ENCODE measurements around the gene CSNK1D. TPM values are rescaled to one million over a fixed set of nuclear protein-coding genes. Genes with fewer than 3 reads are reported as not detected.
"Not testable (repeated sequence)": the region's sequence is repeated elsewhere in the genome, so short reads cannot be mapped to it uniquely, and the experiment has no call there.

CSNK1D gene
- total RNA-seq, 1 experiment from 2014 or later, result 157 TPM

DNA sequence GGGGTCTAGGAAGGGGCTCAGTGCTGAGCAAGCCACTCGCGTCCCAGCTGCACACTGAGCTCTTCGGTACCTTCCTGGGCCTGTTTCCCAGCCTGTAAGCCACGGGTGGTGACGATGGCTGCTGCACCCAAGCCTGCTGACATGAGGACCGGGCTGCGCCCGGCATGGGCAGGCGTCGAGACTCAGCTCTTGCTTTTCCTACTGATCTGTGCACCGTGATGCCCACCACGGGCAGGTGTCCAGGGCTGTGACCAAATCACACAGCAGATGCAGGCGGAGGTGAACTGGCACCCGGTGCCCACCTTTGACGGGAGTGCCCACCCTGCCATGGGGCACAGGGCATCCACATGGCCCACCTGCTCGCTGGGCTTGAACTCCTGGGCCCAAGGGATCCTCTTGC is 78.7 kb downstream of the CSNK1D start:
- Mint-ChIP-seq H3K4me3 (ENCODE audit: low read depth, unreplicated experiment) (no peak overlapping the region), H3K4me1 (ENCODE audit: low read depth, unreplicated experiment) (no peaks in the 10 kb centered on the region), H3K9me3 (ENCODE audit: low read depth, unreplicated experiment) (no peaks in the 10 kb centered on the region), H3K27me3 (ENCODE audit: unreplicated experiment) (no peaks in the 10 kb centered on the region), H3K36me3 (ENCODE audit: insufficient read depth, unreplicated experiment) (peaks cover 37% of the 10 kb centered on the region), H3K27ac (ENCODE audit: unreplicated experiment) (no peak overlapping the region)
- DNase-seq, result no peak
- TF ChIP-seq, protein P1, sequence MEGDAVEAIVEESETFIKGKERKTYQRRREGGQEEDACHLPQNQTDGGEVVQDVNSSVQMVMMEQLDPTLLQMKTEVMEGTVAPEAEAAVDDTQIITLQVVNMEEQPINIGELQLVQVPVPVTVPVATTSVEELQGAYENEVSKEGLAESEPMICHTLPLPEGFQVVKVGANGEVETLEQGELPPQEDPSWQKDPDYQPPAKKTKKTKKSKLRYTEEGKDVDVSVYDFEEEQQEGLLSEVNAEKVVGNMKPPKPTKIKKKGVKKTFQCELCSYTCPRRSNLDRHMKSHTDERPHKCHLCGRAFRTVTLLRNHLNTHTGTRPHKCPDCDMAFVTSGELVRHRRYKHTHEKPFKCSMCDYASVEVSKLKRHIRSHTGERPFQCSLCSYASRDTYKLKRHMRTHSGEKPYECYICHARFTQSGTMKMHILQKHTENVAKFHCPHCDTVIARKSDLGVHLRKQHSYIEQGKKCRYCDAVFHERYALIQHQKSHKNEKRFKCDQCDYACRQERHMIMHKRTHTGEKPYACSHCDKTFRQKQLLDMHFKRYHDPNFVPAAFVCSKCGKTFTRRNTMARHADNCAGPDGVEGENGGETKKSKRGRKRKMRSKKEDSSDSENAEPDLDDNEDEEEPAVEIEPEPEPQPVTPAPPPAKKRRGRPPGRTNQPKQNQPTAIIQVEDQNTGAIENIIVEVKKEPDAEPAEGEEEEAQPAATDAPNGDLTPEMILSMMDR (IDR thresholded peaks at IDR 0.05; ENCODE audit: unreplicated experiment), result no peak
- no TSS peak for BruUV-seq (replicated peaks)
- CTCF ChIA-PET, result no interaction called here
- intact Hi-C loops (cut with micrococcal nuclease; ENCODE audit: unreplicated experiment), result no loop called here

DNA sequence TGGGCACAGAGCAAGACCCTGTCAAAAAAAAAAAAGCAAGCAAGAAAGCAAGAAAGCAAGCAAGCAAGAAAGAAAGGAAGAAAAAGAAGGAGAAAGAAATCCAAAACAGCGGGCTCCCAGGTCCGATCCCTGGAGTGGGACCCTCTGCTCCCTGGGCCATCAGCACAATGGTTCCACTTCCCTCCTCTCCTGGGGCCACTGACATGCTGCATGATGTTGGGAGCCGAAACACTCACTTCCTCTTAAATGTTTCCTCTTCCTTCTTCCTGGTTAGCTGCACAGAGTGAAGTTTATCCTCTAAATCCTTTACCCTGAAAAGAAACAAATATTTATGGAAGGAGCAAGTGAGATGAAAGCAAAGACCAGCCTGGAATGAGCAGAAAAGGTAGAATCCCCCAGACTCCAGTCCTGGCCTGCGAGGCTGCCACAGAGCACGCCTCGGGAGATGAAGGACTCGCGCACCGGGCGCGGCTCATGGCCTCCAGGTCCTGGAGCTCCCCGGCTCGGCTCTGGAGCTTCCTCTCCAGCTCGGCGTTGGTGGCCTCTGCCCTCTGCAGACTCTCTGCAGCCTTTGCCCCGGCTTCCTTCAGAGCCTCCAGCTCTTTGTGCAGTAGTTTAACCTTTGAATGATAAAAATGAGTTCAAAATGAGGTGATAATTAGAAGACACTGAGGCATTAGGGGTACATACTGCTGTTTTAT is 79.8 kb downstream of the CSNK1D start:
- Mint-ChIP-seq H3K4me3 (ENCODE audit: low read depth, unreplicated experiment) (no peak overlapping the region), H3K27me3 (ENCODE audit: unreplicated experiment) (no peaks in the 10 kb centered on the region), H3K9me3 (ENCODE audit: low read depth, unreplicated experiment) (no peaks in the 10 kb centered on the region), H3K4me1 (ENCODE audit: low read depth, unreplicated experiment) (no peaks in the 10 kb centered on the region), H3K27ac (ENCODE audit: unreplicated experiment) (no peak overlapping the region), H3K36me3 (ENCODE audit: insufficient read depth, unreplicated experiment) (peaks cover 37% of the 10 kb centered on the region)
- TF ChIP-seq, protein P1 (IDR thresholded peaks at IDR 0.05; ENCODE audit: unreplicated experiment), result no peak
- no TSS peak for BruUV-seq (replicated peaks)
- intact Hi-C loops (cut with micrococcal nuclease; ENCODE audit: unreplicated experiment), result no loop called here
- CTCF ChIA-PET, result no interaction called here
- no peak for DNase-seq

DNA sequence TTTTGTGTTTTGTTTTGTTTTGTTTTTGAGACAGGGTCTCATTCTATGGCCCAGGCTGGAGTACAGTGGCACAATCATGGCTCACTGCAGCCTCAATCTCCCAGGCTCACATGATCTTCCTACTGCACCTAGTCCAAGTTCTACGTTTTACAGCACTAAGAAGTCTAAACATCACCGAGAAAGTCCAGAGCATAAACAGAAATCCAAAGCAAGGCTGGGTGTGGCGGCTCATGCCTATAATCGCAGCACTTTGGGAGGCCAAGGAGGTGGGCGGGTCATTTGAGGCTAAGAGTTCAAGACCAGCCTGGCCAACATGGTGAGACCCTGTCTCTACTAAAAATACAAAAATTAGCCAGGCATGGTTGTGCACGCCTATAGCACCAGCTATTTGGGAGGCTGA is 80.5 kb downstream of the CSNK1D start:
- H3K36me3 Mint-ChIP-seq (ENCODE audit: insufficient read depth, unreplicated experiment), result peaks cover 31% of the 10 kb centered on the region
- DNase-seq; H3K27ac Mint-ChIP-seq (ENCODE audit: unreplicated experiment); intact Hi-C loops (cut with micrococcal nuclease; ENCODE audit: unreplicated experiment); H3K27me3 Mint-ChIP-seq (ENCODE audit: unreplicated experiment); H3K9me3 Mint-ChIP-seq (ENCODE audit: low read depth, unreplicated experiment); CTCF ChIA-PET; H3K4me1 Mint-ChIP-seq (ENCODE audit: low read depth, unreplicated experiment); BruUV-seq (replicated peaks); H3K4me3 Mint-ChIP-seq (ENCODE audit: low read depth, unreplicated experiment): not testable (repeated sequence)

Small RNA genes lying within 50 kb of the gene (microRNA-seq; reads per million reads assigned to microRNA genes)
- not detected for gene MIR6787

Other genes starting within 250 kb of the CSNK1D start
- gene RAC3, start 242.0 kb downstream of the CSNK1D start, total RNA-seq (2022), result 8.0 and 9.3 TPM in 2 replicates
- 87.8 and 95.3 TPM in 2 replicates for gene DCXR, start 236.0 kb downstream of the CSNK1D start, total RNA-seq (2022)
- gene RFNG, start 221.9 kb downstream of the CSNK1D start, total RNA-seq (2022), result 26.4 and 33.5 TPM in 2 replicates
- gene GPS1, start 221.8 kb downstream of the CSNK1D start, total RNA-seq (2022), result 114 and 115 TPM in 2 replicates
- 132 and 146 TPM in 2 replicates for gene DUS1L, start 207.9 kb downstream of the CSNK1D start, total RNA-seq (2022)
- gene FASN, start 175.5 kb downstream of the CSNK1D start, total RNA-seq (2022), result 346 and 372 TPM in 2 replicates
- 69.9 and 76.8 TPM in 2 replicates for gene CCDC57, start 60.9 kb downstream of the CSNK1D start, total RNA-seq (2022)
- gene SLC16A3, start 44.7 kb downstream of the CSNK1D start, total RNA-seq (2022), result 44.7 and 47.2 TPM in 2 replicates
- gene CD7, start 43.9 kb upstream of the CSNK1D start, total RNA-seq (2022), result 0.34 TPM in 1 of 2 replicates, not detected in the other
- gene SECTM1, start 60.1 kb upstream of the CSNK1D start, total RNA-seq (2022), result 10.4 and 13.4 TPM in 2 replicates
- gene TEX19, start 85.5 kb upstream of the CSNK1D start, total RNA-seq (2022), result not detected in 2 replicates
- not detected in 2 replicates for gene UTS2R, start 98.1 kb upstream of the CSNK1D start, total RNA-seq (2022)
- 30.7 and 36.0 TPM in 2 replicates for gene HEXD, start 144.6 kb upstream of the CSNK1D start, total RNA-seq (2022)
- gene OGFOD3, start 144.9 kb upstream of the CSNK1D start, total RNA-seq (2022), result 29.0 and 38.0 TPM in 2 replicates
- 78.1 and 80.3 TPM in 2 replicates for gene CYBC1, start 177.1 kb upstream of the CSNK1D start, total RNA-seq (2022)
- gene NARF, start 185.0 kb upstream of the CSNK1D start, total RNA-seq (2022), result 38.1 and 39.4 TPM in 2 replicates
- 96.2 TPM in 2 replicates for gene FOXK2, start 246.0 kb upstream of the CSNK1D start, total RNA-seq (2022)